Central memory CD4-positive, alpha-beta T cell (primary cell): ENCODE results near the gene PTPRU.

ENCODE experiments used
- DNase-seq: peaks from one replicate; pipeline ENCODE4 v3.0.0; 2022
- total RNA-seq, 3 experiments: gene quantifications; one replicate each; lab custom pipeline; 2026; lab: John Stamatoyannopoulos, UW

Gene PTPRU
- 0 to 0.77 (median 0.21) reads per million in 3 experiments for total RNA-seq

GRCh38 chr1:29235955-29236711, at the start of gene PTPRU:
Gene PTPRU (plus strand): TSS chr1:29236522. CDS start chr1:29236645, 123 bp downstream.
- DNase-seq: peak; percentile 73

GRCh38 chr1:29186707-29187106, 49.6 kb upstream of the PTPRU start:
- DNase-seq: no peak

- DNase-seq: no peak
Measured at GRCh38 chr1:29190718-29191117, 45.6 kb upstream of the PTPRU start.

DNA sequence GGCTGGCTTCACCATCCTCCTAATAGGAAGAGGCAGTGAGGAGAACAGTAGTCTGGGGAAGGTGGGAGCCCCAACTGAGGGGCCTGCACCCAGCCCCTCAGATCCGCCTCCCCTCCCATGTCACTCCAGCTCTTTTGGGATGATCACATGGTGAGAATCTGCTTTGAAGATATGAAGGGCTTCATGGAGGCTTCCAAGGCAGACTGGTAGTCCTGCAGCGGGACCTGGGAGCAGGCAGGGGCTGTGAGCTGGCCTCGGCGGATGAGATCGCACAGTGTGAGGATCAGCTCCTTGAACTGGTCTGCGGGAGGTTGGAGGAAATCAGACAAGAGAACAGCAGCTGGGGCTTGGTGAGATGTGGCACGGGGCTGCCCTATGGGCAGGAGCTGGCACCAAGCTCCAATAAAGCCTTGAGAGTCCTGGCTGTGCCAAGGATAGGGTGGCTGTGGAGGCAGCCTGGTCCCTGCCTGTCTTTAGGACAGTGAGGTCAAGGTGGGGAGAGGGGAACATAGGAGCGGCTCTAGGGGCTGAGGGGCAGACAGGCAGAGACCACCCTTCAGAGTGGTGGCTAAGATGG, 42.4 kb upstream of the PTPRU start:
- no peak for DNase-seq

- DNase-seq: no peak
Measured at GRCh38 chr1:29195881-29196291, 40.4 kb upstream of the PTPRU start.

GRCh38 chr1:29196863-29197589, 39.3 kb upstream of the PTPRU start:
- no peak for DNase-seq

DNA sequence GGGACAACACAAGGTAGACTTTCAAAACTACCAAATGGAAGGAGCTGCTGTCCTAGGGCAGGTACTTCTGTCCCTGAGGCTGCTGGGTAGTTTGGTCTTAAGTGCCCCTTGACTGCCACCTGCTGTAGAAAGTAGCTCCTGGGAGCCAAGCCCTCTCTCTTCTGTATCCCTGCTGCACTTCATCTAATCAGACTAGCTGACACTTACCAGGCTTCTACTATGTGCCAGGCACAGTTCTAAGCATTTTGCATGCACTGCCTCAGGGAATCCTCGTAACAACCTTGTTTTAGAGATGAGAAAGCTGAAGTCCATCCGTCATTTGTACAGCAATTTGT, 38.8 kb upstream of the PTPRU start:
- DNase-seq: peak; percentile 18

DNA sequence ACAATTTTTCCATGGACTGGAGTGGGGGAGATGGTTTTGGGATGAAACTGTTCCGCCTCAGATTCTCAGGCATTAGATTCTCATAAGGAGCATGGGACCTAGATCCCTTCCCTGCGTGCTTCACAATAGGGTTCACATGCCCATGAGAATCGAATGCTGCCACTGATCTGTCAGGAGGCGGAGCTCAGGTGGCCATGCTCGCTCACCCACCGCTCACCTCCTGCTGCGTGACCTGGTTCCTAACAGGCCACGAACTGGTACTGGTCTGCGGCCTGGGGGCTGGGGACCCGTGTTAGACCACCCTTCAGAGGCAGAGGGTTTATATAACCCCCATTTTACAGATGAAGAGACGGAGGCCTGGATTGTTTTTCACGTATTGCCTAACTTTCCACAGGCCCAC, 38.3 kb upstream of the PTPRU start:
- DNase-seq: no peak

GRCh38 chr1:29200906-29201594, 35.3 kb upstream of the PTPRU start:
- no peak for DNase-seq

DNA sequence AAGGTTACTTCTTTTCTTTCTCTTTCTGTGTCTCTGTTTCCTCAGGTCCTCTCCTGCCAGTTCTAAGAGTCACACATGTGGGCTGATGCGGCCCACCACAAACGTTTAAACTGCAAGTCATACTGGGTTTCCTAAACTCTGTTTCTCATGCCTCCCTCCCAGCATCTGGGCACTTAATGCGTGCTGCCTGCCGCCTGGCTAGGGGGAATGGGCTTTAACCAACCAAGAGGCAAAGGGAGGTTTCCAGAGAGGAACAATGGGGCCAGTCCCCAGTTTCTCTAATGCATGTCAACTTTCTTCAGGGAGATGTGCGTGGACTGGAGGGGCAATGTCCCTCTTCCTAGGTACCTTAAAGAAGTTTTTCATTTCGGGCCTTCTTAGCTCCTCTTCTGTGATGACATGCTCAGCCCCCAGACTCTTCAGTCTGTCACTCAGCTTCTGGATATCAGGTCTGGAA, 34.7 kb upstream of the PTPRU start:
- no peak for DNase-seq

DNA sequence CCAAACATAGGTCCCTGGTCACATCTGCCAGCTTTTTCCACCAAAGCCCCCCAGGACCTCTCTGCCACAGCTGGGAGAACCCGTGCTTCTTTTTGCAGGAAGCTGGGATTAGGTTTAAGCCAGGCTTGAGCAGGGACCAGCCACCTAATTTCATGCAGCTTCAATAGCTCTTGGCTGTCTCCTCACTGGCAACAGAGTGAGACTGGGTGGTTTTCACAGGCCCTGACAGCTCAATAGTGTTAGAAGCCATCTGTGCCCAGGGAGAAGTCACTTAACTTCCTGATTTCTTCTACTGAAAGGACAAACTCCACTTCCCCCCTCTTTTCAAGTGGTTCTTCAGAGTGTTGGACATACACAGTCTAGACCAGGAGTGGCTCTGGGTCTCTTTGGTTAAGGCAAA, 34.3 kb upstream of the PTPRU start:
- DNase-seq: no peak

GRCh38 chr1:29202584-29203340, 33.6 kb upstream of the PTPRU start:
- DNase-seq: peak; percentile 74

DNA sequence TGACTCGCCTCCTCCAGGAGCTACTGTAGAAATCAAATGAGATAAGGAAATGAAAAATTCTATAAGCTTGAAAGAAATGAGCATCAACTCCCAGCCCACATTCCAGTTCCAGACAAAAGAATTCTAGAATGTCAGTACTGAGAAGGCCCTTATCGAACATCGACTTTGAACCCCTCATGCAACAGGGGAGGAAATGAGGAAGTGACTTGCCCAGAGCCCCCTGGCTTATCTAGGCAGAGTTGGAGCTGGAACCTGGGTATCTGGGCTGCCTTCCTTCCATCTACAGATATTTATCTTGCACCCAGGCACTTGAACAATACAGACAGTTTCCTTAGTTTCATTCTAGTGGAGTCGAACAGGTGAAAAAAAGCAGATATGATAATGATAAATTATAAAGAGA, 27.9 kb upstream of the PTPRU start:
- DNase-seq: no peak

GRCh38 chr1:29209173-29209572, 27.1 kb upstream of the PTPRU start:
- no peak for DNase-seq

- no peak for DNase-seq
Measured at GRCh38 chr1:29210278-29211085, 25.8 kb upstream of the PTPRU start.

DNA sequence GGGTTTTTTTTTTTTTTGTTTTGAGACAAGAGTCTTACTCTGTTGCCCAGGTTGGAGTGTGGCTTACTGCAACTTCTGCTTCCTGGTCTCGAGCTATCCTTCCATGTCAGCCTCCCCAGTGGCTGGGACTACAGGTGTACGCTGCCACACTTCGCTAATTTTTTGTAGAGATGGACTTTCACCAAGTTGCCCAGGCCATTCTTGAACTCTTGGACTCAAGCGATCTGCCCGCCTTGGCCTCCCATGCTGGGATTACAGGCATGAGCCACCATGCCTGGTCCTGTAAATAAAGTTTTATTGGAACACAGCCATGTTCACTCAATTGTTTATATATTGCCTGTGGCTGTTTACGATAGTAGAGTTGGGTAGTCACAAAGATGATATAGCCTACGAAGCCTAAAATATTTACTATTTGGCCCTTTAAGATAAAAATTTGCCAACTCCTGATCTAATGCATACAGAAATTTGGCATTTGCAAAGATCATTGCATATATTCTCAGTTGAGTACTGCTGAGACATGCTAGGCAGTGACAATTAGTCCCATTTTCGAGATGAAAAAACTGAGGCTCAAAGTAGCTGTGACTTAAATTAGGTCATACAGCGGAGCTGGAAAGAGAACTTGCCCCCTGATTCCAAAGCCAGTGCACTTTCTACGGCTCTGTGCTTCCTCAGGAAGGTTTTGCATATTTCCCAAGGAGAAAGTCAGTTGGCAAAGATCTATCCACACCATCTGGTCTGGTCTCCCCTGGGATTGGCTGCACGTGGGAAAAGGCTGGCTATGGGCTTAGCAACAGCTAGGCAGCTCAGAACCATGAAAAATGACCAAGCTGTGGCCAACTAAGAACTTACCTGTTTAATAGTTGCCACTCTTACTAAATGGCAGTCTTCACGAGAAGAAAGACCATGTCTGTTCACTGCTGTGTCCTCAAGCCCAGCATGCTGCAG, 25.0 kb upstream of the PTPRU start:
- no peak for DNase-seq

- no peak for DNase-seq
Measured at GRCh38 chr1:29213055-29213454, 23.3 kb upstream of the PTPRU start.

GRCh38 chr1:29217633-29218032, 18.7 kb upstream of the PTPRU start:
- no peak for DNase-seq

GRCh38 chr1:29218223-29218622, 18.1 kb upstream of the PTPRU start:
- DNase-seq: no peak

- DNase-seq: no peak
Measured at GRCh38 chr1:29221296-29221695, 15.0 kb upstream of the PTPRU start.
